Breast epithelium (tissue), 3 donors: ENCODE results near the gene CXCL11.

Experiments used
- CTCF ChIP-seq, 3 donors: fragments of 450-650 bp; IDR thresholded peaks; one replicate each; pipeline ENCODE4 v1.5.1; 2016 to 2017; ENCODE audit warnings: antibody characterized with exemption in 3 of 3, mild to moderate bottlenecking in 3 of 3, moderate library complexity in 3 of 3
- POLR2A ChIP-seq: fragments of 450-650 bp; IDR thresholded peaks from one replicate; pipeline ENCODE4 v1.6.1; 2016; ENCODE audit warnings: antibody characterized with exemption, mild to moderate bottlenecking, moderate library complexity
- POLR2AphosphoS5 ChIP-seq, 3 donors: sonication (generic); formaldehyde crosslinking; IDR thresholded peaks; one replicate each; pipeline ENCODE4 v1.6.1; 2017; ENCODE audit warnings: antibody characterized with exemption in 3 of 3

GRCh38 chr4:75995727-75996126 lies 40.1 kb downstream of the CXCL11 start:
- TF ChIP-seq CTCF (IDR thresholded peaks at IDR 0.05) (peak; percentile 13 to 61 (median 45)), POLR2A (no peak), POLR2AphosphoS5 (IDR thresholded peaks at IDR 0.05) (no peak)
